NT2/D1 (cell line): ENCODE data around the gene PON2.

Experiments used
- SUZ12 ChIP-seq: IDR thresholded peaks from 2 replicates; pipeline ENCODE4 v1.6.1; 2011; ENCODE audit not compliant: insufficient read length, insufficient read depth; ENCODE audit errors: extremely low read depth
- YY1 ChIP-seq: IDR thresholded peaks from 2 replicates; pipeline ENCODE4 v1.6.1; 2011; ENCODE audit not compliant: insufficient read length, insufficient read depth

GRCh38 chr7:95391761-95392160 lies 43.1 kb downstream of the PON2 start:
- TF ChIP-seq SUZ12: no peak
- no peak for TF ChIP-seq YY1
